Adrenal gland (tissue), 5 donors: ENCODE data around the gene SRRM2.

ENCODE experiments used
- CTCF ChIP-seq, 6 experiments: fragments of 450-650 bp in 4 of 6; fragments of 200-600 bp in 2 of 6; sonication (generic) in 1 of 6; IDR thresholded peaks; 1 replicate in 5 of 6; 2 replicates in 1 of 6; pipeline versions ENCODE4 v1.5.1 to v1.8.0; 2016 to 2021; ENCODE audit warnings: antibody characterized with exemption in 6 of 6, mild to moderate bottlenecking in 2 of 6, moderate library complexity in 1 of 6
- POLR2A ChIP-seq, 2 donors: fragments of 450-650 bp; IDR thresholded peaks; one replicate each; pipeline ENCODE4 v1.6.1; 2017; ENCODE audit warnings: antibody characterized with exemption in 2 of 2, mild to moderate bottlenecking in 2 of 2, moderate library complexity in 1 of 2
- donor health status: DM: no; HTN: no; CAD: no.

DNA sequence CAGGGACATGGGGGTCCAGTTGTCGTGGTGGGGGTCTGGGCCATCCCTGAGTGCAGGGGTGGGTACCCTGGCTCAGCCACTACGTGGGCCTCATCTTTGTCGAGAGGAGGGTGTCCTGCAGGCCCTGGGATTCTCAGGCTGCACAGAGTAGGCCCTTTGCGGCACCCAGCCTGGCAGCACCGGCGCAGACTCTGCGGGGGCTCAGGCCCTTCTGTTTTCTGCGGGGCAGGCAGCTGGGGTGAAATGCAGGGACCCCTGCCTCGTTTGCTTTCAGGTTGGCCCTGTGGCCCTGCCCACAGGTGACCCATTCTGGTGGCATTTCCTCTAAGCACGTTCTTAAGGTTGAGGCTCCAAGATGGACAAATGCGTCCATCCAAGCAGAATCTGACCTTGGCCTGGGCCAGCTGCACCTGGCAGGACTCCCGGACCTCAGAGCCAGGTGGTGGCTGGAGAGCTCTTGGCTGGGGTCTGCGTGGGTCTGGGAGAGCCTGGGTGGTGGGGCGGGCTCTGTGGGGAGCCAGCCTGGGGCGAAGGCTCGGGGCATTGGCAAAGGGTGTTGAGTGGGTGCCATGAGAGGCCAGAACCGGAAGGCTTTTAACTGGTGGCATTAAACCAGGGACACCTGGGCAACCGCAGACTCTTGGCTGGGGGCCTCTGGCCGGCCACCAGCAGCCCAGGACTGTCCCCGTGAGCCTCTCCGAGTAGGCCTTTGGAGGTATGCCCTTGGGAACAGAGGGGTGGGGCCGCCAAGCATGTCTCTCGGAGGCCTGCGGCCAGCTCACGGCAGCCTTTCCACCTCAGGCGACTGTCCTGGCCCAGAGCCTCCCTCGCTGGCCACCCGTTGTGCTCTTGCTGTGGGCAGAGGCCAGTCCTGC lies 49.3 kb upstream of the SRRM2 start:
- TF ChIP-seq CTCF (IDR thresholded peaks at IDR 0.05) = no peak
- TF ChIP-seq POLR2A (IDR thresholded peaks at IDR 0.05) = no peak
